IMR-90 (cell line): Measurements from ENCODE around the gene LCP1. TPM values are rescaled to one million over a fixed set of nuclear protein-coding genes. Genes with fewer than 3 reads are reported as not detected.

Experiments
- ATAC-seq: fragments of 200-7000 bp; cut with Tn5 transposase; 2 replicates; pipeline ENCODE4 v1.9.1; 2020; ENCODE audit warnings: low read depth, mild to moderate bottlenecking, moderate library complexity
- BruUV-seq: library from RNA; stranded (reverse); fragments of 400-500 nt; replicated peaks from 2 replicates; lab custom pipeline; 2021; lab: Mats Ljungman, UMichigan
- CTCF ChIA-PET: fragments of 300-600 bp; formaldehyde crosslinking; extraction: SDS; loops from one replicate; lab custom pipeline; 2021; ENCODE audit warnings: antibody characterized with exemption; lab: Yijun Ruan, JAX
- POLR2A ChIA-PET: fragments of 300-600 bp; sonication (Branson Sonifier 250); formaldehyde crosslinking; loops from one replicate; lab custom pipeline; 2022; ENCODE audit warnings: antibody characterized with exemption; ENCODE audit not compliant: unreplicated experiment; lab: Charles Lee
- DNase-seq: peaks from one replicate; pipeline ENCODE4 v3.0.0; 2013
- H2AFZ ChIP-seq: replicated peaks from 2 replicates; pipeline ENCODE3; 2013; ENCODE audit warnings: low read length, mild to moderate bottlenecking; ENCODE audit not compliant: poor library complexity
- H2AK5ac ChIP-seq: 2 replicates; pipeline ENCODE4 v1.6.1; 2013; ENCODE audit warnings: low read depth, low read length, inconsistent platforms
- H2AK9ac ChIP-seq: replicated peaks from 2 replicates; pipeline ENCODE3; 2013; ENCODE audit warnings: mild to moderate bottlenecking, low read depth, low read length, moderate library complexity; ENCODE audit not compliant: poor library complexity
- H2BK120ac ChIP-seq: 2 replicates; pipeline ENCODE4 v1.6.1; 2013; ENCODE audit warnings: low read depth, low read length, inconsistent platforms
- H2BK15ac ChIP-seq: 3 replicates; pipeline ENCODE4 v1.6.1; 2013; ENCODE audit warnings: low read depth, low read length, inconsistent platforms
- H2BK20ac ChIP-seq: 2 replicates; pipeline ENCODE4 v1.6.1; 2013; ENCODE audit warnings: low read depth, mild to moderate bottlenecking, inconsistent platforms, low read length, moderate library complexity
- H2BK5ac ChIP-seq: 2 replicates; pipeline ENCODE4 v1.6.1; 2013; ENCODE audit warnings: mild to moderate bottlenecking, low read depth, low read length, inconsistent platforms; ENCODE audit not compliant: poor library complexity, severe bottlenecking
- H3K14ac ChIP-seq: replicated peaks from 2 replicates; pipeline ENCODE4 v1.6.1; 2013; ENCODE audit warnings: low read depth, low read length, inconsistent platforms
- H3K18ac ChIP-seq: 2 replicates; pipeline ENCODE4 v1.6.1; 2013; ENCODE audit warnings: low read depth, low read length, control low read depth
- H3K23ac ChIP-seq: 2 replicates; pipeline ENCODE4 v1.6.1; 2013; ENCODE audit warnings: low read depth, low read length, inconsistent platforms
- H3K27ac ChIP-seq: 2 replicates; pipeline ENCODE4 v1.5.1; 2013; ENCODE audit warnings: mild to moderate bottlenecking, control low read depth, low read length; ENCODE audit not compliant: insufficient read depth
- H3K27me3 ChIP-seq: 2 replicates; pipeline ENCODE4 v1.6.1; 2013; ENCODE audit warnings: low read length; ENCODE audit not compliant: control insufficient read depth, insufficient read depth
- H3K36me3 ChIP-seq: 2 replicates; pipeline ENCODE4 v1.6.1; 2013; ENCODE audit warnings: low read length, mixed read lengths; ENCODE audit not compliant: control insufficient read depth, insufficient read depth
- H3K4ac ChIP-seq: 2 replicates; pipeline ENCODE4 v1.6.1; 2013; ENCODE audit warnings: low read depth, low read length, inconsistent platforms
- H3K4me1 ChIP-seq: 2 replicates; pipeline ENCODE4 v1.6.1; 2013; ENCODE audit warnings: low read length, mixed read lengths; ENCODE audit not compliant: control insufficient read depth, insufficient read depth
- H3K4me2 ChIP-seq: 2 replicates; pipeline ENCODE4 v1.6.1; 2013; ENCODE audit warnings: low read depth, mild to moderate bottlenecking, control low read depth, low read length, moderate library complexity
- H3K4me3 ChIP-seq: 2 replicates; pipeline ENCODE4 v1.5.1; 2013; ENCODE audit warnings: low read depth, mild to moderate bottlenecking, control low read depth, low read length, moderate library complexity; ENCODE audit not compliant: insufficient read depth
- H3K56ac ChIP-seq: 2 replicates; pipeline ENCODE4 v1.6.1; 2013; ENCODE audit warnings: low read length, inconsistent platforms; ENCODE audit not compliant: insufficient read depth; ENCODE audit errors: extremely low read depth
- H3K79me1 ChIP-seq, 2 experiments: 2 replicates each; pipeline ENCODE4 v1.6.1; 2013; ENCODE audit warnings: low read length in 2 of 2, inconsistent platforms in 1 of 2, low read depth in 1 of 2
- H3K9ac ChIP-seq: 2 replicates; pipeline ENCODE4 v1.6.1; 2013; ENCODE audit warnings: low read depth, low read length, control low read depth
- H3K9me1 ChIP-seq: 2 replicates; pipeline ENCODE4 v1.6.1; 2013; ENCODE audit warnings: low read length, inconsistent platforms; ENCODE audit not compliant: insufficient read depth
- H3K9me3 ChIP-seq: 2 replicates; pipeline ENCODE4 v1.6.1; 2013; ENCODE audit warnings: low read length; ENCODE audit not compliant: control insufficient read depth, insufficient read depth
- H4K20me1 ChIP-seq: 2 replicates; pipeline ENCODE4 v1.6.1; 2013; ENCODE audit warnings: low read length, inconsistent platforms; ENCODE audit not compliant: insufficient read depth
- H4K5ac ChIP-seq: 2 replicates; pipeline ENCODE4 v1.6.1; 2013; ENCODE audit warnings: mild to moderate bottlenecking, low read depth, low read length, control low read depth
- H4K8ac ChIP-seq, 2 experiments: 2 replicates each; pipeline ENCODE4 v1.6.1; 2013; ENCODE audit warnings: low read depth in 2 of 2, low read length in 2 of 2, control low read depth in 1 of 2, inconsistent platforms in 1 of 2
- H4K91ac ChIP-seq: 2 replicates; pipeline ENCODE4 v1.6.1; 2013; ENCODE audit warnings: low read depth, low read length, inconsistent platforms; ENCODE audit not compliant: insufficient read depth
- BHLHE40 ChIP-seq: fragments of 150-350 bp; IDR thresholded peaks from 2 replicates; pipeline ENCODE4 v1.6.1; 2016; ENCODE audit warnings: mild to moderate bottlenecking, low read depth, low read length
- CEBPB ChIP-seq: IDR thresholded peaks from 2 replicates; pipeline ENCODE4 v1.6.1; 2012; ENCODE audit warnings: low read depth, low read length, improper control_type of control experiment
- CHD1 ChIP-seq: IDR thresholded peaks from 2 replicates; pipeline ENCODE4 v1.6.1; 2012; ENCODE audit warnings: low read depth, low read length, improper control_type of control experiment
- ELK1 ChIP-seq: fragments of 150-350 bp; IDR thresholded peaks from 2 replicates; pipeline ENCODE4 v1.6.1; 2016; ENCODE audit warnings: low read depth, mild to moderate bottlenecking, low read length, moderate library complexity, borderline replicate concordance
- FOS ChIP-seq: fragments of 150-350 bp; IDR thresholded peaks from 2 replicates; pipeline ENCODE4 v1.6.1; 2016; ENCODE audit warnings: low read depth, low read length
- MAZ ChIP-seq: IDR thresholded peaks from 2 replicates; pipeline ENCODE4 v1.6.1; 2012; ENCODE audit warnings: low read depth, mild to moderate bottlenecking, low read length, improper control_type of control experiment, moderate library complexity, borderline replicate concordance
- NFE2L2 ChIP-seq: fragments of 150-350 bp; IDR thresholded peaks from 2 replicates; pipeline ENCODE4 v1.6.1; 2016; ENCODE audit warnings: low read depth, mild to moderate bottlenecking, low read length
- POLR2A ChIP-seq: IDR thresholded peaks from 2 replicates; pipeline ENCODE4 v1.6.1; 2012; ENCODE audit warnings: mild to moderate bottlenecking, low read depth, low read length
- RAD21 ChIP-seq: IDR thresholded peaks from 2 replicates; pipeline ENCODE4 v1.6.1; 2012; ENCODE audit warnings: low read length, improper control_type of control experiment
- RCOR1 ChIP-seq: IDR thresholded peaks from 2 replicates; pipeline ENCODE4 v1.6.1; 2012; ENCODE audit warnings: mild to moderate bottlenecking, low read length, improper control_type of control experiment; ENCODE audit not compliant: insufficient replicate concordance
- SMC3 ChIP-seq: fragments of 150-350 bp; IDR thresholded peaks from 2 replicates; pipeline ENCODE4 v1.6.1; 2016; ENCODE audit warnings: low read depth, mild to moderate bottlenecking, antibody characterized with exemption, low read length, moderate library complexity
- USF2 ChIP-seq: fragments of 150-350 bp; IDR thresholded peaks from 2 replicates; pipeline ENCODE4 v1.6.1; 2017; ENCODE audit warnings: mild to moderate bottlenecking, antibody characterized with exemption, low read length, low read depth
- WGBS, 2 experiments: methylation state at CpG; one replicate each; pipeline versions ENCODE4 v1.1.5 to v1.1.7; 2013; ENCODE audit warnings: missing lambda C conversion rate in 2 of 2; ENCODE audit not compliant: insufficient read length in 1 of 2; ENCODE audit errors: extremely low coverage in 2 of 2; 5-methylcytosine and 5-hydroxymethylcytosine counted together
- dilution Hi-C: fragments of 300-500 bp; cut with HindIII; formaldehyde crosslinking; loops from one replicate; pipeline ENCODE4 v1.14.3; 2018; ENCODE audit warnings: low sequenced_read_pairs; ENCODE audit not compliant: unreplicated experiment
- in situ Hi-C: fragments of 300-500 bp; cut with MboI; formaldehyde crosslinking; loops from 3 replicates; pipeline ENCODE4 v1.14.3; 2019; ENCODE audit warnings: low sequenced_read_pairs, inconsistent platforms, mixed read lengths
- intact Hi-C: fragments of 100-400 bp; cut with micrococcal nuclease; formaldehyde crosslinking; loops from 2 replicates; pipeline ENCODE4 v1.10.0; 2022
- polyA plus RNA-seq, 3 experiments: library from polyadenylated mRNA; depleted of rRNA; stranded (reverse); fragments of >200 nt; gene quantifications; 2 replicates each; pipeline ENCODE4 v1.2.3, GENCODE V29; 2012; ENCODE audit warnings: low replicate concordance in 1 of 3
- total RNA-seq: library from RNA; depleted of rRNA; stranded (reverse); fragments of >200 nt; gene quantifications from 2 replicates; pipeline ENCODE4 v1.2.3, GENCODE V29; 2012
- TF ChIP-seq, protein P1 (sequence below): conservative IDR thresholded peaks from 2 replicates; pipeline ENCODE4 v1.5.1; 2012; ENCODE audit warnings: mild to moderate bottlenecking, low read depth, low read length, improper control_type of control experiment

The LCP1 gene
- total and polyA plus RNA-seq, 2 of the 4 experiments (the other 2 are of a cell fraction): not detected

GRCh38 chr13:46152627-46153328, 29.2 kb downstream of the LCP1 start:
- Histone ChIP-seq H3K79me1 (no peaks in the 10 kb centered on the region), H3K27ac (no peak overlapping the region), H3K56ac (no peak overlapping the region), H3K9ac (no peak overlapping the region), H3K27me3 (peaks cover 2% of the 10 kb centered on the region), H4K91ac (no peak overlapping the region), H3K4ac (no peak overlapping the region), H2AK9ac (no peak overlapping the region), H2BK15ac (no peak overlapping the region), H3K9me1 (no peaks in the 10 kb centered on the region), H2BK5ac (no peak overlapping the region), H2BK20ac (no peak overlapping the region), H3K23ac (no peak overlapping the region), H2BK120ac (no peak overlapping the region), H4K5ac (no peak overlapping the region), H3K36me3 (no peaks in the 10 kb centered on the region), H4K8ac (no peak overlapping the region), H2AFZ (no peak overlapping the region), H3K4me2 (no peak overlapping the region), H2AK5ac (no peak overlapping the region), H3K9me3 (no peaks in the 10 kb centered on the region), H3K18ac (no peak overlapping the region), H3K14ac (no peak overlapping the region), H4K20me1 (no peaks in the 10 kb centered on the region), H3K4me1 (no peaks in the 10 kb centered on the region), H3K4me3 (no peak overlapping the region)
- TF ChIP-seq CHD1: no peak
- no peak for TF ChIP-seq USF2
- TF ChIP-seq FOS: no peak
- TF ChIP-seq RAD21: no peak
- no peak for TF ChIP-seq ELK1
- no peak for TF ChIP-seq RCOR1
- no peak for TF ChIP-seq SMC3
- TF ChIP-seq NFE2L2: no peak
- TF ChIP-seq MAZ: no peak
- no peak for TF ChIP-seq POLR2A
- no peak for TF ChIP-seq CEBPB
- TF ChIP-seq, protein P1, sequence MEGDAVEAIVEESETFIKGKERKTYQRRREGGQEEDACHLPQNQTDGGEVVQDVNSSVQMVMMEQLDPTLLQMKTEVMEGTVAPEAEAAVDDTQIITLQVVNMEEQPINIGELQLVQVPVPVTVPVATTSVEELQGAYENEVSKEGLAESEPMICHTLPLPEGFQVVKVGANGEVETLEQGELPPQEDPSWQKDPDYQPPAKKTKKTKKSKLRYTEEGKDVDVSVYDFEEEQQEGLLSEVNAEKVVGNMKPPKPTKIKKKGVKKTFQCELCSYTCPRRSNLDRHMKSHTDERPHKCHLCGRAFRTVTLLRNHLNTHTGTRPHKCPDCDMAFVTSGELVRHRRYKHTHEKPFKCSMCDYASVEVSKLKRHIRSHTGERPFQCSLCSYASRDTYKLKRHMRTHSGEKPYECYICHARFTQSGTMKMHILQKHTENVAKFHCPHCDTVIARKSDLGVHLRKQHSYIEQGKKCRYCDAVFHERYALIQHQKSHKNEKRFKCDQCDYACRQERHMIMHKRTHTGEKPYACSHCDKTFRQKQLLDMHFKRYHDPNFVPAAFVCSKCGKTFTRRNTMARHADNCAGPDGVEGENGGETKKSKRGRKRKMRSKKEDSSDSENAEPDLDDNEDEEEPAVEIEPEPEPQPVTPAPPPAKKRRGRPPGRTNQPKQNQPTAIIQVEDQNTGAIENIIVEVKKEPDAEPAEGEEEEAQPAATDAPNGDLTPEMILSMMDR: no peak
- no peak for TF ChIP-seq BHLHE40
- DNase-seq (no peak), ATAC-seq (no peak)
- WGBS, 2 experiments: 40% methylated on average over 1 of the region's 6 CpGs; no CpG with 5 or more reads in 1 of the 2 experiments
- ChIA-PET CTCF (no interaction called here), POLR2A (no interaction called here)
- intact Hi-C loops (no loop called here), in situ Hi-C loops (no loop called here), dilution Hi-C loops (no loop called here)
- no TSS peak for BruUV-seq
